IMR-90 (cell line): Measurements from ENCODE around the gene EPB41L2. TPM values are rescaled to one million over a fixed set of nuclear protein-coding genes. Genes with fewer than 3 reads are reported as not detected.

ENCODE experiments used
- ATAC-seq: fragments of 200-7000 bp; cut with Tn5 transposase; 2 replicates; pipeline ENCODE4 v1.9.1; 2020; ENCODE audit warnings: low read depth, mild to moderate bottlenecking, moderate library complexity
- BruUV-seq: library from RNA; stranded (reverse); fragments of 400-500 nt; replicated peaks from 2 replicates; lab custom pipeline; 2021; lab: Mats Ljungman, UMichigan
- CTCF ChIA-PET: fragments of 300-600 bp; formaldehyde crosslinking; extraction: SDS; loops from one replicate; lab custom pipeline; 2021; ENCODE audit warnings: antibody characterized with exemption; lab: Yijun Ruan, JAX
- POLR2A ChIA-PET: fragments of 300-600 bp; sonication (Branson Sonifier 250); formaldehyde crosslinking; loops from one replicate; lab custom pipeline; 2022; ENCODE audit warnings: antibody characterized with exemption; ENCODE audit not compliant: unreplicated experiment; lab: Charles Lee
- DNase-seq: peaks from one replicate; pipeline ENCODE4 v3.0.0; 2013
- H2AFZ ChIP-seq: replicated peaks from 2 replicates; pipeline ENCODE3; 2013; ENCODE audit warnings: low read length, mild to moderate bottlenecking; ENCODE audit not compliant: poor library complexity
- H2AK5ac ChIP-seq: 2 replicates; pipeline ENCODE4 v1.6.1; 2013; ENCODE audit warnings: low read depth, low read length, inconsistent platforms
- H2AK9ac ChIP-seq: replicated peaks from 2 replicates; pipeline ENCODE3; 2013; ENCODE audit warnings: mild to moderate bottlenecking, low read depth, low read length, moderate library complexity; ENCODE audit not compliant: poor library complexity
- H2BK120ac ChIP-seq: 2 replicates; pipeline ENCODE4 v1.6.1; 2013; ENCODE audit warnings: low read depth, low read length, inconsistent platforms
- H2BK15ac ChIP-seq: 3 replicates; pipeline ENCODE4 v1.6.1; 2013; ENCODE audit warnings: low read depth, low read length, inconsistent platforms
- H2BK20ac ChIP-seq: 2 replicates; pipeline ENCODE4 v1.6.1; 2013; ENCODE audit warnings: low read depth, mild to moderate bottlenecking, inconsistent platforms, low read length, moderate library complexity
- H2BK5ac ChIP-seq: 2 replicates; pipeline ENCODE4 v1.6.1; 2013; ENCODE audit warnings: mild to moderate bottlenecking, low read depth, low read length, inconsistent platforms; ENCODE audit not compliant: poor library complexity, severe bottlenecking
- H3K14ac ChIP-seq: replicated peaks from 2 replicates; pipeline ENCODE4 v1.6.1; 2013; ENCODE audit warnings: low read depth, low read length, inconsistent platforms
- H3K18ac ChIP-seq: 2 replicates; pipeline ENCODE4 v1.6.1; 2013; ENCODE audit warnings: low read depth, low read length, control low read depth
- H3K23ac ChIP-seq: 2 replicates; pipeline ENCODE4 v1.6.1; 2013; ENCODE audit warnings: low read depth, low read length, inconsistent platforms
- H3K27ac ChIP-seq: 2 replicates; pipeline ENCODE4 v1.5.1; 2013; ENCODE audit warnings: mild to moderate bottlenecking, control low read depth, low read length; ENCODE audit not compliant: insufficient read depth
- H3K27me3 ChIP-seq: 2 replicates; pipeline ENCODE4 v1.6.1; 2013; ENCODE audit warnings: low read length; ENCODE audit not compliant: control insufficient read depth, insufficient read depth
- H3K36me3 ChIP-seq: 2 replicates; pipeline ENCODE4 v1.6.1; 2013; ENCODE audit warnings: low read length, mixed read lengths; ENCODE audit not compliant: control insufficient read depth, insufficient read depth
- H3K4ac ChIP-seq: 2 replicates; pipeline ENCODE4 v1.6.1; 2013; ENCODE audit warnings: low read depth, low read length, inconsistent platforms
- H3K4me1 ChIP-seq: 2 replicates; pipeline ENCODE4 v1.6.1; 2013; ENCODE audit warnings: low read length, mixed read lengths; ENCODE audit not compliant: control insufficient read depth, insufficient read depth
- H3K4me2 ChIP-seq: 2 replicates; pipeline ENCODE4 v1.6.1; 2013; ENCODE audit warnings: low read depth, mild to moderate bottlenecking, control low read depth, low read length, moderate library complexity
- H3K4me3 ChIP-seq: 2 replicates; pipeline ENCODE4 v1.5.1; 2013; ENCODE audit warnings: low read depth, mild to moderate bottlenecking, control low read depth, low read length, moderate library complexity; ENCODE audit not compliant: insufficient read depth
- H3K56ac ChIP-seq: 2 replicates; pipeline ENCODE4 v1.6.1; 2013; ENCODE audit warnings: low read length, inconsistent platforms; ENCODE audit not compliant: insufficient read depth; ENCODE audit errors: extremely low read depth
- H3K79me1 ChIP-seq, 2 experiments: 2 replicates each; pipeline ENCODE4 v1.6.1; 2013; ENCODE audit warnings: low read length in 2 of 2, inconsistent platforms in 1 of 2, low read depth in 1 of 2
- H3K9ac ChIP-seq: 2 replicates; pipeline ENCODE4 v1.6.1; 2013; ENCODE audit warnings: low read depth, low read length, control low read depth
- H3K9me1 ChIP-seq: 2 replicates; pipeline ENCODE4 v1.6.1; 2013; ENCODE audit warnings: low read length, inconsistent platforms; ENCODE audit not compliant: insufficient read depth
- H3K9me3 ChIP-seq: 2 replicates; pipeline ENCODE4 v1.6.1; 2013; ENCODE audit warnings: low read length; ENCODE audit not compliant: control insufficient read depth, insufficient read depth
- H4K20me1 ChIP-seq: 2 replicates; pipeline ENCODE4 v1.6.1; 2013; ENCODE audit warnings: low read length, inconsistent platforms; ENCODE audit not compliant: insufficient read depth
- H4K5ac ChIP-seq: 2 replicates; pipeline ENCODE4 v1.6.1; 2013; ENCODE audit warnings: mild to moderate bottlenecking, low read depth, low read length, control low read depth
- H4K8ac ChIP-seq, 2 experiments: 2 replicates each; pipeline ENCODE4 v1.6.1; 2013; ENCODE audit warnings: low read depth in 2 of 2, low read length in 2 of 2, control low read depth in 1 of 2, inconsistent platforms in 1 of 2
- H4K91ac ChIP-seq: 2 replicates; pipeline ENCODE4 v1.6.1; 2013; ENCODE audit warnings: low read depth, low read length, inconsistent platforms; ENCODE audit not compliant: insufficient read depth
- BHLHE40 ChIP-seq: fragments of 150-350 bp; IDR thresholded peaks from 2 replicates; pipeline ENCODE4 v1.6.1; 2016; ENCODE audit warnings: mild to moderate bottlenecking, low read depth, low read length
- CEBPB ChIP-seq: IDR thresholded peaks from 2 replicates; pipeline ENCODE4 v1.6.1; 2012; ENCODE audit warnings: low read depth, low read length, improper control_type of control experiment
- CHD1 ChIP-seq: IDR thresholded peaks from 2 replicates; pipeline ENCODE4 v1.6.1; 2012; ENCODE audit warnings: low read depth, low read length, improper control_type of control experiment
- CTCF ChIP-seq: conservative IDR thresholded peaks from 2 replicates; pipeline ENCODE4 v1.5.1; 2012; ENCODE audit warnings: mild to moderate bottlenecking, low read depth, low read length, improper control_type of control experiment
- FOS ChIP-seq: fragments of 150-350 bp; IDR thresholded peaks from 2 replicates; pipeline ENCODE4 v1.6.1; 2016; ENCODE audit warnings: low read depth, low read length
- MAFK ChIP-seq: IDR thresholded peaks from 2 replicates; pipeline ENCODE4 v1.6.1; 2012; ENCODE audit warnings: low read depth, low read length, improper control_type of control experiment
- MAZ ChIP-seq: IDR thresholded peaks from 2 replicates; pipeline ENCODE4 v1.6.1; 2012; ENCODE audit warnings: low read depth, mild to moderate bottlenecking, low read length, improper control_type of control experiment, moderate library complexity, borderline replicate concordance
- MXI1 ChIP-seq: IDR thresholded peaks from 2 replicates; pipeline ENCODE4 v1.6.1; 2012; ENCODE audit warnings: low read depth, mild to moderate bottlenecking, low read length, moderate library complexity, borderline replicate concordance
- NFE2L2 ChIP-seq: fragments of 150-350 bp; IDR thresholded peaks from 2 replicates; pipeline ENCODE4 v1.6.1; 2016; ENCODE audit warnings: low read depth, mild to moderate bottlenecking, low read length
- POLR2A ChIP-seq: IDR thresholded peaks from 2 replicates; pipeline ENCODE4 v1.6.1; 2012; ENCODE audit warnings: mild to moderate bottlenecking, low read depth, low read length
- RAD21 ChIP-seq: IDR thresholded peaks from 2 replicates; pipeline ENCODE4 v1.6.1; 2012; ENCODE audit warnings: low read length, improper control_type of control experiment
- RCOR1 ChIP-seq: IDR thresholded peaks from 2 replicates; pipeline ENCODE4 v1.6.1; 2012; ENCODE audit warnings: mild to moderate bottlenecking, low read length, improper control_type of control experiment; ENCODE audit not compliant: insufficient replicate concordance
- RFX5 ChIP-seq: IDR thresholded peaks from 2 replicates; pipeline ENCODE4 v1.8.0; 2012; ENCODE audit warnings: low read depth, mild to moderate bottlenecking, low read length, moderate library complexity
- SMC3 ChIP-seq: fragments of 150-350 bp; IDR thresholded peaks from 2 replicates; pipeline ENCODE4 v1.6.1; 2016; ENCODE audit warnings: low read depth, mild to moderate bottlenecking, antibody characterized with exemption, low read length, moderate library complexity
- WGBS, 2 experiments: methylation state at CpG; one replicate each; pipeline versions ENCODE4 v1.1.5 to v1.1.7; 2013; ENCODE audit warnings: missing lambda C conversion rate in 2 of 2; ENCODE audit not compliant: insufficient read length in 1 of 2; ENCODE audit errors: extremely low coverage in 2 of 2; 5-methylcytosine and 5-hydroxymethylcytosine counted together
- dilution Hi-C: fragments of 300-500 bp; cut with HindIII; formaldehyde crosslinking; loops from one replicate; pipeline ENCODE4 v1.14.3; 2018; ENCODE audit warnings: low sequenced_read_pairs; ENCODE audit not compliant: unreplicated experiment
- in situ Hi-C: fragments of 300-500 bp; cut with MboI; formaldehyde crosslinking; loops from 3 replicates; pipeline ENCODE4 v1.14.3; 2019; ENCODE audit warnings: low sequenced_read_pairs, inconsistent platforms, mixed read lengths
- intact Hi-C: fragments of 100-400 bp; cut with micrococcal nuclease; formaldehyde crosslinking; loops from 2 replicates; pipeline ENCODE4 v1.10.0; 2022
- polyA plus RNA-seq, 3 experiments: library from polyadenylated mRNA; depleted of rRNA; stranded (reverse); fragments of >200 nt; gene quantifications; 2 replicates each; pipeline ENCODE4 v1.2.3, GENCODE V29; 2012; ENCODE audit warnings: low replicate concordance in 1 of 3
- total RNA-seq: library from RNA; depleted of rRNA; stranded (reverse); fragments of >200 nt; gene quantifications from 2 replicates; pipeline ENCODE4 v1.2.3, GENCODE V29; 2012
- TF ChIP-seq, protein P1 (sequence below): fragments of 150-350 bp; IDR thresholded peaks from 2 replicates; pipeline ENCODE4 v1.6.1; 2017; ENCODE audit warnings: mild to moderate bottlenecking, antibody characterized with exemption, low read length, low read depth

The EPB41L2 gene
- total and polyA plus RNA-seq, 2 of the 4 experiments (the other 2 are of a cell fraction): 85.7 to 99.8 TPM

- intact Hi-C loops: no loop called here
- POLR2A ChIA-PET: no interaction called here
- BruUV-seq: no TSS peak
- H2BK120ac ChIP-seq: no peak overlapping the region
- H3K27ac ChIP-seq: no peak overlapping the region
- H4K20me1 ChIP-seq: no peaks in the 10 kb centered on the region
- CTCF ChIA-PET: no interaction called here
- H2AK9ac ChIP-seq: no peak overlapping the region
- no peak overlapping the region for H3K9ac ChIP-seq
- H3K4ac ChIP-seq: no peak overlapping the region
- H3K56ac ChIP-seq: no peak overlapping the region
- dilution Hi-C loops: no loop called here
- H4K91ac ChIP-seq: no peak overlapping the region
- H3K14ac ChIP-seq: no peak overlapping the region
- H3K27me3 ChIP-seq: no peaks in the 10 kb centered on the region
- TF ChIP-seq CHD1 (no peak), BHLHE40 (no peak), RCOR1 (no peak), SMC3 (no peak), MAFK (no peak), MXI1 (no peak), NFE2L2 (no peak), MAZ (no peak), RAD21 (no peak), CTCF (no peak), POLR2A (no peak), CEBPB (no peak), RFX5 (no peak), FOS (no peak)
- TF ChIP-seq, protein P1, sequence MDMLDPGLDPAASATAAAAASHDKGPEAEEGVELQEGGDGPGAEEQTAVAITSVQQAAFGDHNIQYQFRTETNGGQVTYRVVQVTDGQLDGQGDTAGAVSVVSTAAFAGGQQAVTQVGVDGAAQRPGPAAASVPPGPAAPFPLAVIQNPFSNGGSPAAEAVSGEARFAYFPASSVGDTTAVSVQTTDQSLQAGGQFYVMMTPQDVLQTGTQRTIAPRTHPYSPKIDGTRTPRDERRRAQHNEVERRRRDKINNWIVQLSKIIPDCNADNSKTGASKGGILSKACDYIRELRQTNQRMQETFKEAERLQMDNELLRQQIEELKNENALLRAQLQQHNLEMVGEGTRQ: no peak
- in situ Hi-C loops: no loop called here
- WGBS, 2 experiments: no CpG with 5 or more reads among the region's 6 CpGs
- H3K23ac ChIP-seq: no peak overlapping the region
- no peaks in the 10 kb centered on the region for H3K79me1 ChIP-seq
- no peaks in the 10 kb centered on the region; the same call in 1 of the 2 replicates for H3K9me1 ChIP-seq
- no peak overlapping the region for H2BK20ac ChIP-seq
- H4K8ac ChIP-seq: no peak overlapping the region
- DNase-seq (no peak), ATAC-seq (no peak)
- no peak overlapping the region for H4K5ac ChIP-seq
- H3K36me3 ChIP-seq: no peaks in the 10 kb centered on the region
- no peak overlapping the region for H2AFZ ChIP-seq
- H2BK15ac ChIP-seq: no peak overlapping the region
- H3K9me3 ChIP-seq: no peaks in the 10 kb centered on the region
- H3K4me3 ChIP-seq: no peak overlapping the region
- H3K18ac ChIP-seq: no peak overlapping the region
- 0 out of 2 replicates have a peak, but pooled peaks cover 2% of the 10 kb centered on the region for H3K4me1 ChIP-seq
- H3K4me2 ChIP-seq: no peak overlapping the region
- no peak overlapping the region for H2AK5ac ChIP-seq
- no peak overlapping the region for H2BK5ac ChIP-seq
These were observed 4.5 kb upstream of the EPB41L2 start for GRCh38 chr6:131067521-131067920.
